Panc1 (cell line): Measurements from ENCODE around the gene CPAMD8. TPM values are rescaled to one million over a fixed set of nuclear protein-coding genes. Genes with fewer than 3 reads are reported as not detected.
"Not testable (repeated sequence)": the region's sequence is repeated elsewhere in the genome, so short reads cannot be mapped to it uniquely, and the experiment has no call there.

Experiments used
- ATAC-seq: fragments of 200-7000 bp; cut with Tn5 transposase; 2 replicates; pipeline ENCODE4 v1.9.1; 2020; ENCODE audit warnings: mild to moderate bottlenecking, moderate library complexity
- BruUV-seq: library from RNA; stranded (reverse); fragments of 400-500 nt; replicated peaks from 2 replicates; lab custom pipeline; 2021; lab: Mats Ljungman, UMichigan
- CTCF ChIA-PET: fragments of 300-600 bp; sonication (Branson Sonifier 250); formaldehyde crosslinking; loops from one replicate; lab custom pipeline; 2022; ENCODE audit warnings: antibody characterized with exemption; lab: Charles Lee
- POLR2A ChIA-PET: fragments of 300-600 bp; sonication (Branson Sonifier 250); formaldehyde crosslinking; loops from one replicate; lab custom pipeline; 2022; ENCODE audit warnings: antibody characterized with exemption; lab: Charles Lee
- DNase-seq: peaks from one replicate; pipeline ENCODE4 v3.0.0-alpha.2; 2010; ENCODE audit warnings: low read depth, low spot score
- H3K27ac ChIP-seq: 2 replicates; pipeline ENCODE4 v1.5.1; 2011; ENCODE audit warnings: mild to moderate bottlenecking, low read length, inconsistent platforms
- H3K27me3 ChIP-seq: fragments of 200-500 bp; sonication (Bioruptor generic); 2 replicates; pipeline ENCODE4 v1.6.0; 2014; ENCODE audit warnings: low read length, inconsistent platforms; ENCODE audit not compliant: control insufficient read depth, insufficient read depth
- H3K36me3 ChIP-seq: fragments of 200-500 bp; sonication (Bioruptor generic); 2 replicates; pipeline ENCODE4 v1.5.1; 2014; ENCODE audit warnings: inconsistent platforms, mild to moderate bottlenecking, low read length, moderate library complexity; ENCODE audit not compliant: control insufficient read depth, insufficient read depth
- H3K4me1 ChIP-seq: 2 replicates; pipeline ENCODE4 v1.5.1; 2011; ENCODE audit warnings: inconsistent platforms, mild to moderate bottlenecking, low read length, moderate library complexity; ENCODE audit not compliant: control insufficient read depth, insufficient read depth
- H3K4me3 ChIP-seq, 2 experiments: 2 replicates each; pipeline ENCODE4 v1.5.1; 2011 to 2012; ENCODE audit warnings: low read depth in 2 of 2, low read length in 2 of 2, mild to moderate bottlenecking in 2 of 2, inconsistent platforms in 1 of 2, moderate library complexity in 1 of 2
- H3K9me3 ChIP-seq: fragments of 200-500 bp; sonication (Bioruptor generic); 2 replicates; pipeline ENCODE4 v1.5.1; 2014; ENCODE audit warnings: low read depth, mild to moderate bottlenecking, inconsistent platforms, low read length, moderate library complexity; ENCODE audit not compliant: control insufficient read depth, insufficient read depth
- CTCF ChIP-seq: fragments of 450-650 bp; IDR thresholded peaks from 2 replicates; pipeline ENCODE4 v1.5.1; 2017; ENCODE audit warnings: mild to moderate bottlenecking
- POLR2AphosphoS5 ChIP-seq: IDR thresholded peaks from 2 replicates; pipeline ENCODE4 v1.6.1; 2012; ENCODE audit warnings: mild to moderate bottlenecking, low read depth, low read length, moderate library complexity
- REST ChIP-seq, 2 experiments: IDR thresholded peaks; 2 replicates each; pipeline ENCODE4 v1.6.1; 2011 to 2012; ENCODE audit warnings: low read depth in 2 of 2, control low read depth in 1 of 2, low read length in 1 of 2, mild to moderate bottlenecking in 1 of 2, moderate library complexity in 1 of 2; ENCODE audit not compliant: insufficient read depth in 1 of 2
- SIN3A ChIP-seq: IDR thresholded peaks from 2 replicates; pipeline ENCODE4 v1.6.1; 2012; ENCODE audit warnings: low read depth, mild to moderate bottlenecking, low read length, moderate library complexity, borderline replicate concordance; ENCODE audit not compliant: insufficient read depth
- TCF7L2 ChIP-seq: IDR thresholded peaks from 2 replicates; pipeline ENCODE4 v1.6.1; 2011; ENCODE audit warnings: mild to moderate bottlenecking, low read depth, low read length, inconsistent platforms
- in situ Hi-C: cut with HindIII; loops from 2 replicates; pipeline ENCODE4 v1.10.0; 2016; ENCODE audit warnings: low sequenced_read_pairs, low pct_unique_long_range_greater_than_20kb
- intact Hi-C: fragments of 100-400 bp; cut with micrococcal nuclease; formaldehyde crosslinking; loops from one replicate; pipeline ENCODE4 v1.10.0; 2022; ENCODE audit not compliant: unreplicated experiment
- total RNA-seq: library from RNA; stranded (reverse); gene quantifications from one replicate; pipeline ENCODE4 v1.2.1, GENCODE V29; 2021; ENCODE audit not compliant: unreplicated experiment

Gene CPAMD8
- total RNA-seq, 1 experiment from 2014 or later, result 2.0 TPM

- no peaks in the 10 kb centered on the region for H3K9me3 ChIP-seq
- H3K27ac ChIP-seq, result no peak overlapping the region
- TF ChIP-seq TCF7L2 (no peak), CTCF (no peak), REST (IDR thresholded peaks at IDR 0.05; ENCODE audit: insufficient read depth in 1 of 2, low read depth in 2 of 2, low read length in 1 of 2) (no peak), SIN3A (no peak), POLR2AphosphoS5 (no peak)
- no peak for ATAC-seq
- no TSS peak for BruUV-seq
- intact Hi-C loops (no loop called here), in situ Hi-C loops (no loop called here)
- DNase-seq, result no peak
- no peaks in the 10 kb centered on the region for H3K36me3 ChIP-seq
- POLR2A ChIA-PET, result no interaction called here
- no peaks in the 10 kb centered on the region for H3K27me3 ChIP-seq
- no peaks in the 10 kb centered on the region for H3K4me1 ChIP-seq
- no peak overlapping the region for H3K4me3 ChIP-seq
- CTCF ChIA-PET, result no interaction called here
Observed at GRCh38 chr19:17001603-17002183, 24.9 kb downstream of the CPAMD8 start.

- intact Hi-C loops (no loop called here), in situ Hi-C loops (no loop called here)
- H3K27ac ChIP-seq, result no peak overlapping the region
- no TSS peak for BruUV-seq
- ATAC-seq, result no peak
- ChIA-PET CTCF (no interaction called here), POLR2A (no interaction called here)
- DNase-seq, result no peak
- H3K4me3 ChIP-seq, result no peak overlapping the region
- no peaks in the 10 kb centered on the region for H3K4me1 ChIP-seq
- TF ChIP-seq TCF7L2, result no peak
- no peak for TF ChIP-seq POLR2AphosphoS5
- TF ChIP-seq CTCF, result no peak
- no peak for TF ChIP-seq SIN3A
- no peak for TF ChIP-seq REST (IDR thresholded peaks at IDR 0.05; ENCODE audit: insufficient read depth in 1 of 2, low read depth in 2 of 2, low read length in 1 of 2)
- H3K9me3 ChIP-seq, result no peaks in the 10 kb centered on the region
- no peaks in the 10 kb centered on the region for H3K36me3 ChIP-seq
- no peaks in the 10 kb centered on the region for H3K27me3 ChIP-seq
Observed at GRCh38 chr19:16998635-16999194, 27.9 kb downstream of the CPAMD8 start.

GRCh38 chr19:16996838-16997490 lies 29.6 kb downstream of the CPAMD8 start:
- POLR2A ChIA-PET, H3K36me3 ChIP-seq, intact Hi-C loops, ATAC-seq, H3K9me3 ChIP-seq, DNase-seq, in situ Hi-C loops, H3K27ac ChIP-seq, BruUV-seq, H3K27me3 ChIP-seq, H3K4me3 ChIP-seq, H3K4me1 ChIP-seq, CTCF ChIA-PET: not testable (repeated sequence)
